HCT116 (cell line): ENCODE results near the gene CD1B. TPM values are rescaled to one million over a fixed set of nuclear protein-coding genes. Genes with fewer than 3 reads are reported as not detected.

ENCODE experiments used
- ATAC-seq: fragments of 200-7000 bp; cut with Tn5 transposase; 2 replicates; pipeline ENCODE4 v1.9.1; 2020; ENCODE audit warnings: mild to moderate bottlenecking, moderate library complexity
- Bru-seq: library from RNA; stranded (reverse); fragments of 400-500 nt; gene quantifications from one replicate; lab custom pipeline; 2021; lab: Mats Ljungman, UMichigan
- BruChase-seq, 2 experiments: library from RNA; stranded (reverse); fragments of 400-500 nt; gene quantifications; one replicate each; lab custom pipeline; 2021; lab: Mats Ljungman, UMichigan
- BruUV-seq: library from RNA; stranded (reverse); fragments of 400-500 nt; replicated peaks from 2 replicates; lab custom pipeline; 2021; lab: Mats Ljungman, UMichigan
- CTCF ChIA-PET: fragments of 300-600 bp; sonication (Branson Sonifier 250); formaldehyde crosslinking; loops from one replicate; lab custom pipeline; 2021; ENCODE audit warnings: antibody characterized with exemption; lab: Charles Lee
- POLR2A ChIA-PET: fragments of 300-600, 350-600 bp; sonication (Branson Sonifier 250); formaldehyde crosslinking; loops from one replicate; lab custom pipeline; 2021; ENCODE audit warnings: antibody characterized with exemption; lab: Charles Lee
- RAD21 ChIA-PET, 2 experiments: fragments of 300-600 bp; sonication (Branson Sonifier 250); formaldehyde crosslinking; loops; one replicate each; lab custom pipeline; 2023; ENCODE audit warnings: low total read pairs in 2 of 2; ENCODE audit not compliant: uncharacterized antibody in 2 of 2, unreplicated experiment in 2 of 2, low non-redundant PET in 1 of 2; lab: Charles Lee
- DNase-seq: peaks from one replicate; pipeline ENCODE4 v3.0.0-alpha.2; 2010; ENCODE audit warnings: low read depth, low spot score
- H2AFZ ChIP-seq: fragments of 200-600 bp; shearing (Covaris generic), sonication (generic); 2 replicates; pipeline ENCODE4 v1.6.1; 2017; ENCODE audit warnings: low read depth, mixed run types, mixed read lengths, antibody characterized with exemption, low read length; ENCODE audit not compliant: poor library complexity, severe bottlenecking
- H3K27ac ChIP-seq: 2 replicates; pipeline ENCODE4 v1.5.1; 2012; ENCODE audit warnings: low read depth, low read length
- H3K27me3 ChIP-seq: fragments of 200-600 bp; sonication (generic); 2 replicates; pipeline ENCODE4 v1.6.1; 2016; ENCODE audit warnings: mixed run types, low read length, mixed read lengths; ENCODE audit not compliant: insufficient read depth
- H3K36me3 ChIP-seq, 2 experiments: fragments of 200-500 bp in 1 of 2; fragments of 200-600 bp in 1 of 2; sonication (Bioruptor generic) in 1 of 2; sonication (generic) in 1 of 2; 2 replicates each; pipeline versions ENCODE4 v1.5.1 to v1.6.1; 2014 to 2016; ENCODE audit warnings: low read length in 2 of 2, inconsistent platforms in 1 of 2, mixed read lengths in 1 of 2, mixed run types in 1 of 2; ENCODE audit not compliant: insufficient read depth in 2 of 2, control insufficient read depth in 1 of 2
- H3K4me1 ChIP-seq, 2 experiments: fragments of 200-600 bp in 1 of 2; sonication (generic) in 1 of 2; 2 replicates each; pipeline versions ENCODE4 v1.5.1 to v1.6.1; 2012 to 2017; ENCODE audit warnings: low read length in 2 of 2, inconsistent platforms in 1 of 2, mild to moderate bottlenecking in 1 of 2, mixed read lengths in 1 of 2, mixed run types in 1 of 2, moderate library complexity in 1 of 2; ENCODE audit not compliant: insufficient read depth in 2 of 2, control insufficient read depth in 1 of 2
- H3K4me2 ChIP-seq: fragments of 200-600 bp; sonication (generic); 2 replicates; pipeline ENCODE4 v1.6.1; 2017; ENCODE audit warnings: mixed run types, low read length, mixed read lengths
- H3K4me3 ChIP-seq, 2 experiments: fragments of 200-600 bp in 1 of 2; sonication (generic) in 1 of 2; replicated peaks in 1 of 2; 2 replicates each; pipeline ENCODE4 v1.5.1; 2011 to 2016; ENCODE audit warnings: low read length in 2 of 2, control low read depth in 1 of 2, low read depth in 1 of 2, mild to moderate bottlenecking in 1 of 2, mixed read lengths in 1 of 2, mixed run types in 1 of 2
- H3K79me2 ChIP-seq: fragments of 200-600 bp; sonication (generic); 2 replicates; pipeline ENCODE4 v1.6.1; 2017; ENCODE audit warnings: mild to moderate bottlenecking, mixed run types, low read length, moderate library complexity, mixed read lengths; ENCODE audit not compliant: insufficient read depth
- H3K9ac ChIP-seq: fragments of 200-600 bp; sonication (generic); 2 replicates; pipeline ENCODE4 v1.6.1; 2016; ENCODE audit warnings: low read length, mixed read lengths
- H3K9me2 ChIP-seq: fragments of 200-600 bp; sonication (generic), shearing (Covaris generic); 2 replicates; pipeline ENCODE4 v1.6.1; 2017; ENCODE audit warnings: mixed run types, mild to moderate bottlenecking, moderate library complexity; ENCODE audit not compliant: insufficient read depth
- H3K9me3 ChIP-seq, 2 experiments: fragments of 200-500 bp in 1 of 2; fragments of 200-600 bp in 1 of 2; sonication (Bioruptor generic) in 1 of 2; sonication (generic) in 1 of 2; 2 replicates each; pipeline ENCODE4 v1.6.1; 2014 to 2017; ENCODE audit warnings: low read length in 2 of 2, mixed read lengths in 2 of 2, inconsistent platforms in 1 of 2, low read depth in 1 of 2, mild to moderate bottlenecking in 1 of 2, mixed run types in 1 of 2, moderate library complexity in 1 of 2; ENCODE audit not compliant: control insufficient read depth in 1 of 2, insufficient read depth in 1 of 2
- H4K20me1 ChIP-seq: fragments of 200-600 bp; sonication (generic), shearing (Covaris generic); 2 replicates; pipeline ENCODE4 v1.6.1; 2017; ENCODE audit warnings: mixed run types, mild to moderate bottlenecking, moderate library complexity; ENCODE audit not compliant: insufficient read depth
- ATF3 ChIP-seq: IDR thresholded peaks from 2 replicates; pipeline ENCODE4 v1.6.1; 2012
- CBX3 ChIP-seq: IDR thresholded peaks from 2 replicates; pipeline ENCODE4 v1.6.1; 2012; ENCODE audit warnings: low read depth
- CEBPB ChIP-seq: IDR thresholded peaks from 2 replicates; pipeline ENCODE4 v1.6.1; 2012; ENCODE audit warnings: low read depth
- EGR1 ChIP-seq: IDR thresholded peaks from 2 replicates; pipeline ENCODE4 v1.6.1; 2012; ENCODE audit warnings: low read depth
- EZH2 ChIP-seq: fragments of 200-600 bp; sonication (generic); IDR thresholded peaks from 2 replicates; pipeline ENCODE4 v1.6.1; 2017; ENCODE audit warnings: antibody characterized with exemption, mixed run types
- REST ChIP-seq: IDR thresholded peaks from 2 replicates; pipeline ENCODE4 v1.6.1; 2012; ENCODE audit warnings: low read depth
- SIN3A ChIP-seq: IDR thresholded peaks from 2 replicates; pipeline ENCODE4 v1.6.1; 2012; ENCODE audit warnings: low read depth
- SP1 ChIP-seq: IDR thresholded peaks from 2 replicates; pipeline ENCODE4 v1.6.1; 2012; ENCODE audit warnings: low read depth
- YY1 ChIP-seq: IDR thresholded peaks from 2 replicates; pipeline ENCODE4 v1.6.1; 2011; ENCODE audit warnings: low read length, low read depth, moderate library complexity, mild to moderate bottlenecking; ENCODE audit not compliant: insufficient replicate concordance; ENCODE audit errors: extremely low read depth
- ZFX ChIP-seq: fragments of 450-650 bp; IDR thresholded peaks from 2 replicates; pipeline ENCODE4 v1.6.1; 2017
- ZNF274 ChIP-seq: fragments of 200-500 bp; sonication (Bioruptor generic); IDR thresholded peaks from 2 replicates; pipeline ENCODE4 v1.6.1; 2014; ENCODE audit warnings: mild to moderate bottlenecking, low read depth, low read length, inconsistent platforms
- intact Hi-C: fragments of 100-400 bp; cut with micrococcal nuclease; formaldehyde crosslinking; loops from 2 replicates; pipeline ENCODE4 v1.10.0; 2022
- long read RNA-seq: library from polyadenylated mRNA; unstranded; transcript quantifications from one replicate; pipeline ENCODE4 v2.0.0, GENCODE V29; 2021; ENCODE audit not compliant: unreplicated experiment
- polyA plus RNA-seq: library from polyadenylated mRNA; unstranded; fragments of >200 nt; gene quantifications from 2 replicates; pipeline ENCODE4 v1.2.1, GENCODE V29; 2012; ENCODE audit warnings: missing spikeins
- total RNA-seq: library from RNA; stranded (reverse); gene quantifications from one replicate; pipeline ENCODE4 v1.2.1, GENCODE V29; 2021; ENCODE audit not compliant: unreplicated experiment
- TF ChIP-seq, protein P1 (sequence below): IDR thresholded peaks from 2 replicates; pipeline ENCODE4 v1.6.1; 2012

CD1B gene
- total RNA-seq (not detected), Bru-seq, nascent RNA (not detected), BruChase-seq, experiment 1, labeled RNA remaining after a 6-hour chase (not detected), BruChase-seq, experiment 2, labeled RNA remaining after a 2-hour chase (not detected)
- polyA plus RNA-seq = not detected in 2 replicates
- long read RNA-seq = 0 reads

GRCh38 chr1:158331481-158332150 is at the start of gene CD1B:
Gene CD1B, minus strand, starts transcription at chr1:158331531. Its CDS starts 108 bp downstream, at chr1:158331423.
- Histone ChIP-seq H2AFZ (no peak within 1 kb of the TSS), H3K79me2 (no peaks in the 10 kb centered on the region), H3K9me3 (no peaks in the 10 kb centered on the region), H3K4me1 (no peaks in the 10 kb centered on the region), H3K4me3 (no peak within 1 kb of the TSS), H3K27ac (no peak within 1 kb of the TSS), H3K27me3 (peaks cover 16% of the 10 kb centered on the region; the same call in 1 of the 2 replicates), H3K4me2 (no peak within 1 kb of the TSS), H4K20me1 (no peaks in the 10 kb centered on the region), H3K9me2 (no peaks in the 10 kb centered on the region), H3K36me3 (no peaks in the 10 kb centered on the region), H3K9ac (no peak within 1 kb of the TSS)
- ATAC-seq = no peak
- intact Hi-C loops = no loop called here
- BruUV-seq = no TSS peak
- DNase-seq = no peak
- RAD21 ChIA-PET = no interaction called here
- POLR2A ChIA-PET = no interaction called here
- CTCF ChIA-PET = no interaction called here
- no peak for TF ChIP-seq ATF3
- TF ChIP-seq SP1 = no peak
- no peak for TF ChIP-seq CBX3
- no peak for TF ChIP-seq SIN3A
- no peak for TF ChIP-seq EGR1
- TF ChIP-seq EZH2 = no peak
- TF ChIP-seq ZNF274 = no peak
- no peak for TF ChIP-seq CEBPB

GRCh38 chr1:158374860-158375259 is 43.5 kb upstream of the CD1B start:
- Histone ChIP-seq H3K79me2 (no peaks in the 10 kb centered on the region), H3K9ac (no peak overlapping the region), H3K4me1 (no peaks in the 10 kb centered on the region), H3K9me3 (no peaks in the 10 kb centered on the region), H3K36me3 (no peaks in the 10 kb centered on the region), H3K4me3 (no peak overlapping the region), H3K4me2 (no peak overlapping the region), H3K9me2 (no peaks in the 10 kb centered on the region), H2AFZ (no peak overlapping the region), H3K27ac (no peak overlapping the region), H3K27me3 (no peaks in the 10 kb centered on the region; the same call in 1 of the 2 replicates), H4K20me1 (no peaks in the 10 kb centered on the region)
- intact Hi-C loops = no loop called here
- ATAC-seq = no peak
- CTCF ChIA-PET = no interaction called here
- DNase-seq = no peak
- BruUV-seq = no TSS peak
- TF ChIP-seq REST = no peak
- no peak for TF ChIP-seq ZFX
- TF ChIP-seq YY1 = no peak
- no peak for TF ChIP-seq ZNF274
- TF ChIP-seq, protein P1, sequence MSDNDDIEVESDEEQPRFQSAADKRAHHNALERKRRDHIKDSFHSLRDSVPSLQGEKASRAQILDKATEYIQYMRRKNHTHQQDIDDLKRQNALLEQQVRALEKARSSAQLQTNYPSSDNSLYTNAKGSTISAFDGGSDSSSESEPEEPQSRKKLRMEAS = no peak
- RAD21 ChIA-PET = no interaction called here
- POLR2A ChIA-PET = no interaction called here
